Measurements from ENCODE around the gene TOMM22.

TOMM22 gene

GRCh38 chr22:38707984-38708383, 26.2 kb downstream of the TOMM22 start:
- peak overlapping the region; percentile 78 for H3K4me3 ChIP-seq (ENCODE audit: low read depth, low read length)
- TF ChIP-seq, protein P1, sequence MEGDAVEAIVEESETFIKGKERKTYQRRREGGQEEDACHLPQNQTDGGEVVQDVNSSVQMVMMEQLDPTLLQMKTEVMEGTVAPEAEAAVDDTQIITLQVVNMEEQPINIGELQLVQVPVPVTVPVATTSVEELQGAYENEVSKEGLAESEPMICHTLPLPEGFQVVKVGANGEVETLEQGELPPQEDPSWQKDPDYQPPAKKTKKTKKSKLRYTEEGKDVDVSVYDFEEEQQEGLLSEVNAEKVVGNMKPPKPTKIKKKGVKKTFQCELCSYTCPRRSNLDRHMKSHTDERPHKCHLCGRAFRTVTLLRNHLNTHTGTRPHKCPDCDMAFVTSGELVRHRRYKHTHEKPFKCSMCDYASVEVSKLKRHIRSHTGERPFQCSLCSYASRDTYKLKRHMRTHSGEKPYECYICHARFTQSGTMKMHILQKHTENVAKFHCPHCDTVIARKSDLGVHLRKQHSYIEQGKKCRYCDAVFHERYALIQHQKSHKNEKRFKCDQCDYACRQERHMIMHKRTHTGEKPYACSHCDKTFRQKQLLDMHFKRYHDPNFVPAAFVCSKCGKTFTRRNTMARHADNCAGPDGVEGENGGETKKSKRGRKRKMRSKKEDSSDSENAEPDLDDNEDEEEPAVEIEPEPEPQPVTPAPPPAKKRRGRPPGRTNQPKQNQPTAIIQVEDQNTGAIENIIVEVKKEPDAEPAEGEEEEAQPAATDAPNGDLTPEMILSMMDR (IDR thresholded peaks at IDR 0.05; ENCODE audit: control insufficient read depth, extremely low read depth, insufficient read depth): no peak
- no peak for DNase-seq (ENCODE audit: low read depth)

- no peak overlapping the region for H3K4me3 ChIP-seq (ENCODE audit: low read depth, low read length)
- no peak for DNase-seq (ENCODE audit: low read depth)
- TF ChIP-seq, protein P1 (IDR thresholded peaks at IDR 0.05; ENCODE audit: control insufficient read depth, extremely low read depth, insufficient read depth): no peak
These were observed 27.5 kb downstream of the TOMM22 start for GRCh38 chr22:38709306-38709705.

DNA sequence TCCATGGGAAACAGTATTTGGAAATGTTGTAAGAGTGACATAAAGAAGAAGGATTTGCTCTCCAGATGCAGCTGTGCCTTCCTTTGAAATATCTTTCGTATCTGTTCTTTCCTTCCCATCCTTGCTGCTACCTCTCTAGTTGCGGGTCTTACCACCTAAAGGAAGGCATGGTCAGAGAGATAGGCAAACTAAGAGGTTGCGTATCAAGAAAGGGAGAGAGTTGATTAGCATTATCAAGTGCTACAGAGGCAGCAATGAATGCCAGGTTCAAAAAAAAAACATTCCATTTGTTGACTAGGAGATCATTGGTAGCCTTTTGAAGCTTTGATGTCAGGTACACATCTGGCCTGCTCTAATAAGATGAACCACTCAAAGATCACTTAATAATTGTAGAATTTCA, 28.6 kb downstream of the TOMM22 start:
- no peak for DNase-seq (ENCODE audit: low read depth)
- TF ChIP-seq, protein P1 (IDR thresholded peaks at IDR 0.05; ENCODE audit: control insufficient read depth, extremely low read depth, insufficient read depth): no peak
- H3K4me3 ChIP-seq (ENCODE audit: low read depth, low read length): no peak overlapping the region

DNA sequence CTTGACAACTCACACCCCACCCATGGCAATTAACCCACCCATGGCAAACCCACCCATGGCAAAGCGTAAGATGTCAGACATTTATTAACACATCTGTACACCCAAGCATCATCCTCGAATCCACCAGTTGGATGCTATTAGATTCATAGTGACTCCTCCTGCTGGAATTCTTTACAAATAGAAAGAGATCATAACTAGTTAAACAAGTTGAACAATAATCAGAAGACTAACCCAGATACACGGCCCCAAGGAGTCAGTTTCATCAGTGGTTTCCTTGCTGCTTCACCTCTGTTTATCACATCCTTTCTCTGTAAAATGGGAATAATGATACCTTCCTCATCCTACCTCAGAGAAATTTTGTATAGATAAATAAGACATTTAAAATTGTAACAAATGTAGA, 29.1 kb downstream of the TOMM22 start:
- no peak overlapping the region for H3K4me3 ChIP-seq (ENCODE audit: low read depth, low read length)
- TF ChIP-seq, protein P1 (IDR thresholded peaks at IDR 0.05; ENCODE audit: control insufficient read depth, extremely low read depth, insufficient read depth): no peak
- DNase-seq (ENCODE audit: low read depth): no peak

GRCh38 chr22:38712486-38713207, 30.9 kb downstream of the TOMM22 start:
- no peak overlapping the region for H3K4me3 ChIP-seq (ENCODE audit: low read depth, low read length)
- no peak for DNase-seq (ENCODE audit: low read depth)
- TF ChIP-seq, protein P1 (IDR thresholded peaks at IDR 0.05; ENCODE audit: control insufficient read depth, extremely low read depth, insufficient read depth): no peak

GRCh38 chr22:38713921-38714320, 32.2 kb downstream of the TOMM22 start:
- no peak for DNase-seq (ENCODE audit: low read depth)

More at GRCh38 chr22:38713921-38714320, 32.2 kb downstream of the TOMM22 start:
- no peak overlapping the region for H3K4me3 ChIP-seq (ENCODE audit: low read depth, low read length)
- TF ChIP-seq, protein P1 (IDR thresholded peaks at IDR 0.05; ENCODE audit: control insufficient read depth, extremely low read depth, insufficient read depth): no peak
